ENCODE measurements around the gene IGHMBP2.
"Not testable (repeated sequence)": the region's sequence is repeated elsewhere in the genome, so short reads cannot be mapped to it uniquely, and the experiment has no call there.

Gene IGHMBP2

DNA sequence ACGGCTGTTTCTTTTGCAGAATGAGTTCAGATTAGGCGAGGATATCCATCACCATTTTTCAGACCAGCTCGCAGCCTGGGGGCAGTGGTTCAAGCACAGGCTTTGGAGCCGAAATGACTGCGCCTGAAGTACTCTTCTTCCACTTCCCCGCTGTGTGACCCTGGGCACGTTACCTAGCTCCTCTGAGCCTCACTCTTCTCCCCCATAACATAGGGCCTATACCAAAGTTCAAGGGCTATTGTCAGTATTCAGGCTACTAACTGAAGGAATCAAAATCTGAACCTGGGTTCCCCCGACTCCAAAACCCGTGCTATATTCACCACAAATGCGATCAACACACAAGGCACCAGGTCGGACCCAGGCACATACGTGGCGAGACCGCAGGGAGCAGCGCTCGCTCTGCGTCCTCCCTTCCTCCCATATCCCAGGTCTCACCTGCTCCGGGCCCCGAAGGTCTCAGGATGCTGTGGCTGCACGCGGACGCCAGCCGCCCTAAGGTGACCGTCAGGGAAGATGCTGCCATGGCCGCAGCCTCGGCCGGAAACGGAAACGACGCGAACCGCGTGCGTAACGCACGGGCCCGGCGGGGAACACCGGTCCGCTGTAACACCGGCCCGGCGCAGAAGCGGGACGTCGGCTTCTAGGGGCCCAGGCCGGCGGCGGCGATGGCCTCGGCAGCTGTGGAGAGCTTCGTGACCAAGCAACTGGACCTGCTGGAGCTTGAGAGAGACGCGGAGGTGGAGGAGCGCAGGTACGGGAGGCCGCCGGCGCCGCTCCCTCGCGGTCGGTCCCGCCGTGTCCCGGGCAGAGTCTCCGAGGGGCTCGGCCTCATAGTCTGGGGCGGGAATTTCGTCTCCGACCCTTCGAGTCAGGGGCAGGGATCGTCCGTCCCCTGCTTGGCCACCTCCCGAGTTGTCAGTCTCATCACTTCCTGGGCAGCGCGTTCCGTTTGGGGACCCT is at the start of gene IGHMBP2, which contains the start of gene MRPL21:
Gene IGHMBP2, plus strand, starts transcription at position 604 of the 960 bp plus-strand sequence. Its CDS starts 62 bp downstream, at position 666.
Gene MRPL21, minus strand, starts transcription at position 545 of the 960 bp plus-strand sequence. Its CDS starts 22 bp downstream, at position 523.
- peaks cover 15% of the 10 kb centered on the region for H3K36me3 ChIP-seq (ENCODE audit: control insufficient read depth, insufficient read depth, low read length)
- H3K27me3 ChIP-seq (ENCODE audit: control insufficient read depth, insufficient read depth, low read length): no peaks in the 10 kb centered on the region

GRCh38 chr11:68854273-68854958 is 49.3 kb upstream of the IGHMBP2 start:
- Histone ChIP-seq H3K36me3 (ENCODE audit: control insufficient read depth, insufficient read depth, low read length) (no peaks in the 10 kb centered on the region), H3K9me3 (ENCODE audit: control insufficient read depth, insufficient read depth, low read length) (no peaks in the 10 kb centered on the region), H3K4me1 (ENCODE audit: control insufficient read depth, insufficient read depth, low read length) (peaks cover 3% of the 10 kb centered on the region), H3K9ac (ENCODE audit: low read depth, low read length) (peak overlapping the region; percentile 24), H3K27me3 (ENCODE audit: control insufficient read depth, insufficient read depth, low read length) (peaks cover 11% of the 10 kb centered on the region), H3K4me3 (ENCODE audit: low read depth, low read length) (peak overlapping the region; percentile 81)

More for the DNA sequence above, at the start of gene IGHMBP2, which contains the start of gene MRPL21:
- Histone ChIP-seq H3K4me3 (ENCODE audit: low read depth, low read length) (peak within 1 kb of the TSS; percentile 87), H3K4me1 (ENCODE audit: control insufficient read depth, insufficient read depth, low read length) (no peaks in the 10 kb centered on the region), H3K9me3 (ENCODE audit: control insufficient read depth, insufficient read depth, low read length) (no peaks in the 10 kb centered on the region), H3K9ac (ENCODE audit: low read depth, low read length) (peak within 1 kb of the TSS; percentile 80)

GRCh38 chr11:68855205-68855981 is 48.3 kb upstream of the IGHMBP2 start:
- Histone ChIP-seq H3K4me1 (ENCODE audit: control insufficient read depth, insufficient read depth, low read length) (peaks cover 3% of the 10 kb centered on the region), H3K27me3 (ENCODE audit: control insufficient read depth, insufficient read depth, low read length) (peaks cover 11% of the 10 kb centered on the region), H3K36me3 (ENCODE audit: control insufficient read depth, insufficient read depth, low read length) (no peaks in the 10 kb centered on the region), H3K9ac (ENCODE audit: low read depth, low read length) (peak overlapping the region; percentile 24), H3K4me3 (ENCODE audit: low read depth, low read length) (peak overlapping the region; percentile 81), H3K9me3 (ENCODE audit: control insufficient read depth, insufficient read depth, low read length) (no peaks in the 10 kb centered on the region)

DNA sequence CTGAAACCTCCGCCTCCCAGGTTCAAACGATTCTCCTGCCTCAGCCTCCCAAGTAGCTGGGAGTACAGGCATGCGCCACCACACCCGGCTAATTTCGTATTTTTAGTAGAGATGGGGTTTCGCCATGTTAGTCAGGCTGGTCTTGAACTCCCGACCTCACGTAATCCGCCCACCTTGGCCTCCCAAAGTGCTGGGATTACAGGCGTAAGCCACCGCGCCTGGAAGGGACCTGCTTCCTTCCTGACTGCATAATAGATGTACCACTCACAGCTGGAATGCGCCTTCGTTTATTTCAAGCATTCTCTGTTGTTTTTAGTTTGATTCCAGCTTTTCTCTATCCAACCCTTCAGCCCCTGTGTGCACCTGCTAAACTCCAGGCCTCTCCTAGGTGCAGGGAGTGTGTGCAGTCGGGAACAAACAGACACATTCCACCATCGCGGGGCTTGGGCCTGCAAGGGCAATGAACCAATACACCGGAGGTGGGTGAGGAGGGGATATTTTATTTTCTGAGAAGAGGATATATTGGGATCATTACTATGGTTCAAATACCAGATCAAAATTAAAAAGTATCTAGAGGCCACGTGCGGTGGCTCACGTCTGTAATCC is 47.2 kb upstream of the IGHMBP2 start:
- H3K36me3 ChIP-seq (ENCODE audit: control insufficient read depth, insufficient read depth, low read length); H3K9me3 ChIP-seq (ENCODE audit: control insufficient read depth, insufficient read depth, low read length); H3K4me1 ChIP-seq (ENCODE audit: control insufficient read depth, insufficient read depth, low read length); H3K4me3 ChIP-seq (ENCODE audit: low read depth, low read length); H3K9ac ChIP-seq (ENCODE audit: low read depth, low read length): not testable (repeated sequence)
- H3K27me3 ChIP-seq (ENCODE audit: control insufficient read depth, insufficient read depth, low read length): peaks cover 11% of the 10 kb centered on the region

DNA sequence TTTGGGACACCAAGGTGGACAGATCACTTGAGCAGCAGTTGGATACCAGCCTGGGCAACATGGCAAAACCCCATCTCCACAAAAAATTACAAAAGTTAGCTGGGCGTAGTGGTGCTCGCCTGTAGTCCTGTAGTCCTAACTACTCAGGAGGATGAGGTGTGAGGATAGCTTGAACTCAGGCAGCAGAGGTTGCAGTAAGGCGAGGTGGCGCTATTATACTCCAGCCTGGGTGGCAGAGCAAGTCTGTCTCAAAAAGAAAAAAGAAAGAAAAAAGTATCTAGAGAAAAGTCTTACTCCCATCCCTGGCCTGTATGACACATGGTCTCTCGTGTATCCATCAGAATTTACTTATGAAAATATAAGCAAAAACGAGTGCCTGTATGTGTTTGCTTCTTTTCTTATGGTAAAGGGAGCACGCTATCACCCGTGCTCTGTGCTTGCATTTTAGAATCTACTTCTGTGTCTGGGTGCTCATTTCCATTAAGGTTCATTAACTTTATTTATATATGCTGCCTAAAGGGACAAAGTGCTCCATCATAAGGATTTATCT is 46.6 kb upstream of the IGHMBP2 start:
- H3K36me3 ChIP-seq (ENCODE audit: control insufficient read depth, insufficient read depth, low read length): no peaks in the 10 kb centered on the region
- H3K9ac ChIP-seq (ENCODE audit: low read depth, low read length): no peak overlapping the region
- H3K4me3 ChIP-seq (ENCODE audit: low read depth, low read length): no peak overlapping the region
- H3K27me3 ChIP-seq (ENCODE audit: control insufficient read depth, insufficient read depth, low read length): peaks cover 11% of the 10 kb centered on the region
- H3K9me3 ChIP-seq (ENCODE audit: control insufficient read depth, insufficient read depth, low read length): no peaks in the 10 kb centered on the region
- peaks cover 3% of the 10 kb centered on the region for H3K4me1 ChIP-seq (ENCODE audit: control insufficient read depth, insufficient read depth, low read length)

GRCh38 chr11:68859123-68859522 is 44.6 kb upstream of the IGHMBP2 start:
- Histone ChIP-seq H3K9me3 (ENCODE audit: control insufficient read depth, insufficient read depth, low read length) (no peaks in the 10 kb centered on the region), H3K4me1 (ENCODE audit: control insufficient read depth, insufficient read depth, low read length) (peaks cover 2% of the 10 kb centered on the region), H3K4me3 (ENCODE audit: low read depth, low read length) (no peak overlapping the region), H3K27me3 (ENCODE audit: control insufficient read depth, insufficient read depth, low read length) (peaks cover 2% of the 10 kb centered on the region), H3K36me3 (ENCODE audit: control insufficient read depth, insufficient read depth, low read length) (no peaks in the 10 kb centered on the region), H3K9ac (ENCODE audit: low read depth, low read length) (no peak overlapping the region)

DNA sequence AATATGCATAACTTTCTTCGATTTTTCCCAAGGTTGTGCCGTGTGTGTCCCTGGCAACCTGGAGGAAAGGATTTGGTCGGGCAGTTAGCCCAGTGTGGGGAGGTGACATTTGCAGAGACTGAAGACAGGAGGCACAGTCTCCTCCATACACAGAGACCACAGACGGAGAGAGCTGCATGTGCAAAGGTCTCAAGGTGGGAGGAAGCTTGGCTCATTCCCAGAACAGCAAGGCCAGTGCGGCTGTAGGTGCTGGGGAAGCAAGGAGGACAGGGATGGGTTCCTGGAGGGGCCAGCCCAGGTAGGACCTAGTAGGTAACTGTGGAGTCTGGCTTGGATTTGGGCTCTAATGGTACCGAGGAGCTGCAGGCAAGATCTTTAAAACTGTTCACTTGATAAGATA is 41.3 kb upstream of the IGHMBP2 start:
- Histone ChIP-seq H3K9me3 (ENCODE audit: control insufficient read depth, insufficient read depth, low read length) (no peaks in the 10 kb centered on the region), H3K36me3 (ENCODE audit: control insufficient read depth, insufficient read depth, low read length) (no peaks in the 10 kb centered on the region), H3K27me3 (ENCODE audit: control insufficient read depth, insufficient read depth, low read length) (no peaks in the 10 kb centered on the region), H3K9ac (ENCODE audit: low read depth, low read length) (no peak overlapping the region), H3K4me1 (ENCODE audit: control insufficient read depth, insufficient read depth, low read length) (peaks cover 2% of the 10 kb centered on the region), H3K4me3 (ENCODE audit: low read depth, low read length) (no peak overlapping the region)

GRCh38 chr11:68863553-68864265 is 40.0 kb upstream of the IGHMBP2 start:
- H3K9me3 ChIP-seq (ENCODE audit: control insufficient read depth, insufficient read depth, low read length): no peaks in the 10 kb centered on the region
- no peak overlapping the region for H3K4me3 ChIP-seq (ENCODE audit: low read depth, low read length)
- H3K36me3 ChIP-seq (ENCODE audit: control insufficient read depth, insufficient read depth, low read length): no peaks in the 10 kb centered on the region
- H3K4me1 ChIP-seq (ENCODE audit: control insufficient read depth, insufficient read depth, low read length): peaks cover 2% of the 10 kb centered on the region
- H3K9ac ChIP-seq (ENCODE audit: low read depth, low read length): no peak overlapping the region
- no peaks in the 10 kb centered on the region for H3K27me3 ChIP-seq (ENCODE audit: control insufficient read depth, insufficient read depth, low read length)

- H3K9ac ChIP-seq (ENCODE audit: low read depth, low read length): no peak overlapping the region
- no peak overlapping the region for H3K4me3 ChIP-seq (ENCODE audit: low read depth, low read length)
- H3K27me3 ChIP-seq (ENCODE audit: control insufficient read depth, insufficient read depth, low read length): no peaks in the 10 kb centered on the region
- no peaks in the 10 kb centered on the region for H3K9me3 ChIP-seq (ENCODE audit: control insufficient read depth, insufficient read depth, low read length)
- H3K36me3 ChIP-seq (ENCODE audit: control insufficient read depth, insufficient read depth, low read length): no peaks in the 10 kb centered on the region
- H3K4me1 ChIP-seq (ENCODE audit: control insufficient read depth, insufficient read depth, low read length): peaks cover 4% of the 10 kb centered on the region
Measured at GRCh38 chr11:68865241-68865640, 38.5 kb upstream of the IGHMBP2 start.

GRCh38 chr11:68867066-68867465 is 36.6 kb upstream of the IGHMBP2 start:
- Histone ChIP-seq H3K4me3 (ENCODE audit: low read depth, low read length) (no peak overlapping the region), H3K27me3 (ENCODE audit: control insufficient read depth, insufficient read depth, low read length) (no peaks in the 10 kb centered on the region), H3K9ac (ENCODE audit: low read depth, low read length) (no peak overlapping the region), H3K36me3 (ENCODE audit: control insufficient read depth, insufficient read depth, low read length) (no peaks in the 10 kb centered on the region), H3K9me3 (ENCODE audit: control insufficient read depth, insufficient read depth, low read length) (no peaks in the 10 kb centered on the region), H3K4me1 (ENCODE audit: control insufficient read depth, insufficient read depth, low read length) (peaks cover 9% of the 10 kb centered on the region)

Measured in iPS-15b (cell line).